IPS DF 6.9 (cell line): Measurements from ENCODE around the gene LOXL3.

Experiments
- DNase-seq: peaks from one replicate; pipeline ENCODE4 v3.0.0-alpha.2; 2013; ENCODE audit warnings: low read depth, low spot score
- H3K27ac ChIP-seq: one replicate; pipeline ENCODE4 v1.5.1; 2013; ENCODE audit warnings: low read length, control low read depth
- H3K27me3 ChIP-seq: 2 replicates; pipeline ENCODE4 v1.6.1; 2013; ENCODE audit warnings: mild to moderate bottlenecking, low read length; ENCODE audit not compliant: control insufficient read depth, insufficient read depth
- H3K36me3 ChIP-seq: 2 replicates; pipeline ENCODE4 v1.6.1; 2013; ENCODE audit warnings: low read length; ENCODE audit not compliant: control insufficient read depth, insufficient read depth
- H3K4me1 ChIP-seq: 2 replicates; pipeline ENCODE4 v1.6.1; 2013; ENCODE audit warnings: low read length; ENCODE audit not compliant: control insufficient read depth, insufficient read depth
- H3K4me3 ChIP-seq: 2 replicates; pipeline ENCODE4 v1.5.1; 2013; ENCODE audit warnings: mild to moderate bottlenecking, low read length
- H3K9me3 ChIP-seq: 2 replicates; pipeline ENCODE4 v1.6.1; 2013; ENCODE audit warnings: low read length, inconsistent platforms; ENCODE audit not compliant: control insufficient read depth, insufficient read depth
- WGBS: extraction: QIAGEN DNeasy Blood & Tissue Kit; methylation state at CpG from one replicate; pipeline ENCODE4 v1.1.7; 2013; ENCODE audit warnings: mixed read lengths, missing lambda C conversion rate; ENCODE audit not compliant: insufficient read length, insufficient coverage; 5-methylcytosine and 5-hydroxymethylcytosine counted together

The LOXL3 gene

GRCh38 chr2:74526649-74527230 is 27.0 kb downstream of the LOXL3 start:
- no peak overlapping the region for H3K27ac ChIP-seq
- peaks cover 10% of the 10 kb centered on the region; the same call in 1 of the 2 replicates for H3K36me3 ChIP-seq
- H3K4me3 ChIP-seq = no peak overlapping the region
- no peaks in the 10 kb centered on the region for H3K9me3 ChIP-seq
- no CpG with 5 or more reads among the region's 11 CpGs for WGBS
- H3K27me3 ChIP-seq = 0 out of 2 replicates have a peak, but pooled peaks cover 3% of the 10 kb centered on the region
- DNase-seq = no peak
- peaks cover 3% of the 10 kb centered on the region for H3K4me1 ChIP-seq

GRCh38 chr2:74525717-74526648 is 27.8 kb downstream of the LOXL3 start, which contains the start of gene DQX1:
TSS of gene DQX1 (minus strand) at chr2:74526231. CDS start at chr2:74525729, 502 bp downstream.
- H3K4me3 ChIP-seq = no peak within 1 kb of the TSS
- H3K27me3 ChIP-seq = 0 out of 2 replicates have a peak, but pooled peaks cover 3% of the 10 kb centered on the region
- WGBS = no CpG with 5 or more reads among the region's 11 CpGs
- no peaks in the 10 kb centered on the region for H3K9me3 ChIP-seq
- no peak for DNase-seq
- H3K4me1 ChIP-seq = peaks cover 3% of the 10 kb centered on the region
- H3K27ac ChIP-seq = no peak within 1 kb of the TSS
- H3K36me3 ChIP-seq = peaks cover 10% of the 10 kb centered on the region; the same call in 1 of the 2 replicates

- no CpG with 5 or more reads among the region's 10 CpGs for WGBS
- H3K4me3 ChIP-seq = no peak overlapping the region
- H3K36me3 ChIP-seq = peaks cover 10% of the 10 kb centered on the region; the same call in 1 of the 2 replicates
- no peaks in the 10 kb centered on the region for H3K9me3 ChIP-seq
- no peak for DNase-seq
- no peaks in the 10 kb centered on the region for H3K4me1 ChIP-seq
- no peak overlapping the region for H3K27ac ChIP-seq
- 0 out of 2 replicates have a peak, but pooled peaks cover 3% of the 10 kb centered on the region for H3K27me3 ChIP-seq
Observed at GRCh38 chr2:74524955-74525716, 28.6 kb downstream of the LOXL3 start.

- Histone ChIP-seq H3K4me1 (no peaks in the 10 kb centered on the region), H3K4me3 (no peak overlapping the region), H3K27me3 (peaks cover 4% of the 10 kb centered on the region; the same call in 1 of the 2 replicates), H3K9me3 (no peaks in the 10 kb centered on the region), H3K36me3 (peaks cover 10% of the 10 kb centered on the region; the same call in 1 of the 2 replicates), H3K27ac (no peak overlapping the region)
- no CpG with 5 or more reads among the region's 9 CpGs for WGBS
- no peak for DNase-seq
Observed at GRCh38 chr2:74524005-74524404, 29.7 kb downstream of the LOXL3 start.

- H3K4me1 ChIP-seq = no peaks in the 10 kb centered on the region
- no peak overlapping the region for H3K4me3 ChIP-seq
- WGBS = no CpG with 5 or more reads among the region's 3 CpGs
- no peak overlapping the region for H3K27ac ChIP-seq
- H3K9me3 ChIP-seq = no peaks in the 10 kb centered on the region
- peaks cover 7% of the 10 kb centered on the region; the same call in 1 of the 2 replicates for H3K36me3 ChIP-seq
- DNase-seq = no peak
- peaks cover 15% of the 10 kb centered on the region; the same call in 1 of the 2 replicates for H3K27me3 ChIP-seq
Observed at GRCh38 chr2:74522516-74522915, 31.2 kb downstream of the LOXL3 start.

- H3K4me1 ChIP-seq = peaks cover 9% of the 10 kb centered on the region
- no peak for DNase-seq
- no peak overlapping the region for H3K27ac ChIP-seq
- peaks cover 63% of the 10 kb centered on the region for H3K27me3 ChIP-seq
- H3K36me3 ChIP-seq = no peaks in the 10 kb centered on the region
- H3K9me3 ChIP-seq = no peaks in the 10 kb centered on the region
- no peak overlapping the region for H3K4me3 ChIP-seq
- no CpG with 5 or more reads among the region's 13 CpGs for WGBS
Observed at GRCh38 chr2:74516650-74517049, 37.1 kb downstream of the LOXL3 start.

- Histone ChIP-seq H3K4me1 (peaks cover 9% of the 10 kb centered on the region), H3K27ac (no peak overlapping the region), H3K27me3 (peaks cover 68% of the 10 kb centered on the region), H3K36me3 (no peaks in the 10 kb centered on the region), H3K9me3 (no peaks in the 10 kb centered on the region), H3K4me3 (peak overlapping the region; percentile 21; the same call in 1 of the 2 replicates)
- no CpG with 5 or more reads among the region's 72 CpGs for WGBS
- DNase-seq = no peak
Observed at GRCh38 chr2:74515981-74516633, 37.6 kb downstream of the LOXL3 start.

- no CpG with 5 or more reads among the region's 60 CpGs for WGBS
- no peak overlapping the region for H3K27ac ChIP-seq
- H3K9me3 ChIP-seq = no peaks in the 10 kb centered on the region
- DNase-seq = no peak
- H3K4me1 ChIP-seq = peaks cover 9% of the 10 kb centered on the region
- peaks cover 73% of the 10 kb centered on the region for H3K27me3 ChIP-seq
- peak overlapping the region; percentile 21; the same call in 1 of the 2 replicates for H3K4me3 ChIP-seq
- H3K36me3 ChIP-seq = no peaks in the 10 kb centered on the region
Observed at GRCh38 chr2:74515271-74515980, 38.3 kb downstream of the LOXL3 start.
